Measurements from ENCODE around the gene ALKBH8. TPM values are rescaled to one million over a fixed set of nuclear protein-coding genes. Genes with fewer than 3 reads are reported as not detected.
"Not testable (repeated sequence)": the region's sequence is repeated elsewhere in the genome, so short reads cannot be mapped to it uniquely, and the experiment has no call there.

Gene ALKBH8
- total RNA-seq, 2 donors from 2014 or later = 7.1 to 7.2 TPM

DNA sequence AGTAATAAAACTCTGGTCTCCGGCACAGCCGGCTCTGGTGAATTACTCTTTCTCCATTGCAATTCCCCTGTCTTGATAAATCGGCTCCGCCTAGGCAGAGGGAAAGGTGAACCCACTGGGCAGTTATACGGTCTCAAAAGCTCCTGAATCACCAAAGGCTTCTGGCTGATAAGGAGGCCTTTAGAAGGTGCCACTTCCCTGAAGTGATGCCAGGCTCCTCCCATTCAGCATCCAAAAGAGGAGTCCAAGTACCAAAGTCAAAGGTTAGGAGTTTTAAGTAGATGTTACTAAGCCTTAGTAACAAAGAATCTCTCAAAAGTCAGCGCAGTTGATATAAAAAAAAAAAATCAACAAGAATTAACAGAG lies 11.8 kb upstream of the ALKBH8 start:
- intact Hi-C loops (cut with DNase I) = loop anchor here (5.0 kb wide), 2 partner anchors 110 to 195 kb away; no protein-coding TSS in a partner anchor
- Histone ChIP-seq H3K27ac (no peak overlapping the region), H3K9me3 (no peaks in the 10 kb centered on the region), H3K4me1 (replicated peaks) (no peaks in the 10 kb centered on the region), H3K4me3 (no peak overlapping the region), H3K36me3 (no peaks in the 10 kb centered on the region), H3K27me3 (replicated peaks; ENCODE audit: insufficient read depth) (no peaks in the 10 kb centered on the region)
- WGBS = 54% methylated on average over 6 of the region's 6 CpGs
- TF ChIP-seq POLR2A (IDR thresholded peaks at IDR 0.05) (no peak), POLR2AphosphoS5 (IDR thresholded peaks at IDR 0.05) (no peak)
- TF ChIP-seq, protein P1, sequence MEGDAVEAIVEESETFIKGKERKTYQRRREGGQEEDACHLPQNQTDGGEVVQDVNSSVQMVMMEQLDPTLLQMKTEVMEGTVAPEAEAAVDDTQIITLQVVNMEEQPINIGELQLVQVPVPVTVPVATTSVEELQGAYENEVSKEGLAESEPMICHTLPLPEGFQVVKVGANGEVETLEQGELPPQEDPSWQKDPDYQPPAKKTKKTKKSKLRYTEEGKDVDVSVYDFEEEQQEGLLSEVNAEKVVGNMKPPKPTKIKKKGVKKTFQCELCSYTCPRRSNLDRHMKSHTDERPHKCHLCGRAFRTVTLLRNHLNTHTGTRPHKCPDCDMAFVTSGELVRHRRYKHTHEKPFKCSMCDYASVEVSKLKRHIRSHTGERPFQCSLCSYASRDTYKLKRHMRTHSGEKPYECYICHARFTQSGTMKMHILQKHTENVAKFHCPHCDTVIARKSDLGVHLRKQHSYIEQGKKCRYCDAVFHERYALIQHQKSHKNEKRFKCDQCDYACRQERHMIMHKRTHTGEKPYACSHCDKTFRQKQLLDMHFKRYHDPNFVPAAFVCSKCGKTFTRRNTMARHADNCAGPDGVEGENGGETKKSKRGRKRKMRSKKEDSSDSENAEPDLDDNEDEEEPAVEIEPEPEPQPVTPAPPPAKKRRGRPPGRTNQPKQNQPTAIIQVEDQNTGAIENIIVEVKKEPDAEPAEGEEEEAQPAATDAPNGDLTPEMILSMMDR (IDR thresholded peaks at IDR 0.05) = no peak
- no peak for DNase-seq (ENCODE audit: low spot score)

DNA sequence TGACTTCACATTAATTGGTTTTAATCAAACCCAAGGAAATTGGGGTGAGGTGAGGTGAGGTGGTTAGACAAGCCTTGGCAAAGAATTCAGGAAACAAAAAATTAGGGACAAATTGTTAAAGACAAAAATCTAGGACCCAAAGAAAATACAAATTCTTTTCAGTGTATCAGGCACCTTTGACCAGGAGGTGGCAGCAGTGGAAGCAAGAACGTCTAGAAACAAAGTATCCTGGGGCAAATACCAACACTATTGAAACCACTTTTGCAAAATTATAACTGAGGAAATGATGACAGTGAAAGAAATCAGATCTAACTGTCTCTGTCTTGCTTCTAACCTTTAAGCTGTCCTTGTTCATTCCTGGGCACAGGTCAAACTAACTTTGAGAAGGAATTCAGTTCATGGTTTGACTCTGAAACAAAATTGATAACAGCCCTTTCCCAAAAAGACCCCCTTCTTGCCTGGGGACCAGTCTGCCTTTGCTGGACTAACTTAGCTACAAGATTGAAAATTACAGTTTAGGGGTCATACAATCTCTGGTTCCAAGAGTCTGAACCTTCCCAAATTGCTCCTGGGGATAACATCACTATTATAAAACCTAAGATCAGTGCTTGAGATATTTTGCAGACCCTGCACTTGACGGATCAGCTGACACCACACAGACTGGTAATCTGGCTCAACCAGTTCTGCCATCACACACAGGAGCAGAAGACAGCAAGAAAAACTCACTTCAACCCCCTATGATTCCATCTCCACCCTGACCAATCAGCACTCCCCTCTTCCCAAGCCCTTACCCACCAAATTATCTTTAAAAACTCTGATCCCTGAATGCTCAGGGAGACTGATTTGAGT lies 11.2 kb upstream of the ALKBH8 start:
- H3K36me3 ChIP-seq; DNase-seq (ENCODE audit: low spot score); H3K27ac ChIP-seq; H3K9me3 ChIP-seq; H3K4me3 ChIP-seq; H3K4me1 ChIP-seq (replicated peaks); H3K27me3 ChIP-seq (replicated peaks; ENCODE audit: insufficient read depth): not testable (repeated sequence)
- 9% methylated on average over 2 of the region's 2 CpGs for WGBS
- intact Hi-C loops (cut with DNase I) = loop anchor here (5.0 kb wide), 2 partner anchors 111 to 196 kb away; no protein-coding TSS in a partner anchor
- TF ChIP-seq, protein P1 (IDR thresholded peaks at IDR 0.05) = peak; percentile 42 to 73 (median 66)

DNA sequence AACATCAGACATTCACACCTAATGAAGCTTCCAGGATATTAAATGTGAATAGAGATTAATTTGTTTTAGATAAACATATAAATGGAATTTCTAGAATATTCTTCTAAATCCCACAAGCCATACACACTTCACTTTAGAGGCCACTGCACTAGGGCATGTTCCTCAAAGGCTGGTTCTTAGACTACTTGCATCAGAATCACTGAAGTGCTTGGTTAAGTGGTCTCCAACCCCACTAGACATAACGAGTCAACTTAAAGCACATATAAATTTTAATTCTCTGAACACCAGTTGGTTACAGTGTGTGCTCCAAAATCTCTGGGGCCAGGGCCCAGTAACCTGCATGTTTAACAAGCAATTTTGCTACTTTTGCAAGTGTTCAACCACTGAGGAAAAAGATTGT lies 7.9 kb upstream of the ALKBH8 start:
- H3K27me3 ChIP-seq (replicated peaks; ENCODE audit: insufficient read depth) = no peaks in the 10 kb centered on the region
- no peaks in the 10 kb centered on the region for H3K9me3 ChIP-seq
- H3K36me3 ChIP-seq = no peaks in the 10 kb centered on the region
- H3K4me1 ChIP-seq (replicated peaks) = no peaks in the 10 kb centered on the region
- intact Hi-C loops (cut with DNase I) = no loop called here
- 65% methylated on average over 1 of the region's 1 CpG for WGBS
- H3K4me3 ChIP-seq = no peak overlapping the region
- TF ChIP-seq, protein P1 (IDR thresholded peaks at IDR 0.05) = no peak
- no peak for TF ChIP-seq POLR2AphosphoS5 (IDR thresholded peaks at IDR 0.05)
- TF ChIP-seq POLR2A (IDR thresholded peaks at IDR 0.05) = no peak
- no peak overlapping the region for H3K27ac ChIP-seq
- DNase-seq (ENCODE audit: low spot score) = no peak

DNA sequence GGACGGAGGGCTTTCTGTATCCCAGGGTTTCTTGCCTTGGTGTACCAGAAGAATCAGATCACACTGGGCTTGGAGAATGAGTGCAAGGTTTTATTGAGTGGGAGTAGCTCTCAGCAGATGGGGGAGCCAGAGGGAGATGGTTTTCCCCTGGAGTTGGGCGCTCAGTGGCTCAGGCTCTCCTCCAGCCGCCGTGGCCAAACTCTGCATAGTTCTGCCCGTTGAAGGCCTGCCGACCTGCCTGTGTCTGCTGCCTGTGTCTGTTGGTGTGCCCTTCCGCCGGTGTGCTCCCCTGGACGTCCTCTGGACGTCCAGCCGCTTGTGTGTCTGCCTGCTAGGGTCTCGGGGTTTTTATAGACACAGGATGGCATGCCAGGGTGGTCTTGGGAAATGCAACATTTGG lies 4.5 kb upstream of the ALKBH8 start:
- DNase-seq (ENCODE audit: low spot score) = no peak
- WGBS = 78% methylated on average over 12 of the region's 12 CpGs
- Histone ChIP-seq H3K36me3 (no peaks in the 10 kb centered on the region), H3K27ac (no peak overlapping the region), H3K4me1 (replicated peaks) (no peaks in the 10 kb centered on the region), H3K9me3 (no peaks in the 10 kb centered on the region), H3K4me3 (no peak overlapping the region), H3K27me3 (replicated peaks; ENCODE audit: insufficient read depth) (no peaks in the 10 kb centered on the region)
- TF ChIP-seq, protein P1 (IDR thresholded peaks at IDR 0.05) = no peak
- TF ChIP-seq POLR2AphosphoS5 (IDR thresholded peaks at IDR 0.05) (no peak), POLR2A (IDR thresholded peaks at IDR 0.05) (no peak)
- intact Hi-C loops (cut with DNase I) = no loop called here
